ENCODE measurements around the gene SEMA5B. TPM values are rescaled to one million over a fixed set of nuclear protein-coding genes. Genes with fewer than 3 reads are reported as not detected.

The SEMA5B gene
- total and polyA plus RNA-seq, 2 of the 4 experiments (the other 2 are of a cell fraction) = not detected

- H2AFZ ChIP-seq (replicated peaks; ENCODE audit: low read length, poor library complexity) = no peak overlapping the region
- H3K9me1 ChIP-seq (ENCODE audit: insufficient read depth, low read length) = no peaks in the 10 kb centered on the region
- no peaks in the 10 kb centered on the region for H4K20me1 ChIP-seq (ENCODE audit: insufficient read depth, low read length)
- H4K5ac ChIP-seq (ENCODE audit: low read depth, low read length) = no peak overlapping the region
- no peak overlapping the region for H3K4ac ChIP-seq (ENCODE audit: low read depth, low read length)
- in situ Hi-C loops (cut with MboI; ENCODE audit: low sequenced_read_pairs) (no loop called here), intact Hi-C loops (cut with micrococcal nuclease) (no loop called here), dilution Hi-C loops (cut with HindIII; ENCODE audit: low sequenced_read_pairs, unreplicated experiment) (no loop called here)
- H4K91ac ChIP-seq (ENCODE audit: insufficient read depth, low read depth, low read length) = no peak overlapping the region; the same call in 1 of the 2 replicates
- no peak overlapping the region for H2BK20ac ChIP-seq (ENCODE audit: low read depth, low read length)
- TF ChIP-seq MAZ (IDR thresholded peaks at IDR 0.05; ENCODE audit: borderline replicate concordance, low read depth, low read length) = no peak
- no peak for TF ChIP-seq RCOR1 (IDR thresholded peaks at IDR 0.05; ENCODE audit: insufficient replicate concordance, low read length)
- TF ChIP-seq ELK1 (IDR thresholded peaks at IDR 0.05; ENCODE audit: borderline replicate concordance, low read depth, low read length) = no peak
- no peak for TF ChIP-seq BHLHE40 (IDR thresholded peaks at IDR 0.05; ENCODE audit: low read depth, low read length)
- no peak for TF ChIP-seq CEBPB (IDR thresholded peaks at IDR 0.05; ENCODE audit: low read depth, low read length)
- TF ChIP-seq FOS (IDR thresholded peaks at IDR 0.05; ENCODE audit: low read depth, low read length) = no peak
- TF ChIP-seq CTCF (conservative IDR thresholded peaks at IDR 0.05; ENCODE audit: low read depth, low read length) = no peak
- H3K9me3 ChIP-seq (ENCODE audit: control insufficient read depth, insufficient read depth, low read length) = no peaks in the 10 kb centered on the region
- peaks cover 23% of the 10 kb centered on the region for H3K27me3 ChIP-seq (ENCODE audit: control insufficient read depth, insufficient read depth, low read length)
- no peak overlapping the region for H3K27ac ChIP-seq (ENCODE audit: insufficient read depth, low read length)
- no peak overlapping the region for H3K18ac ChIP-seq (ENCODE audit: low read depth, low read length)
- peaks cover 20% of the 10 kb centered on the region for H3K4me1 ChIP-seq (ENCODE audit: control insufficient read depth, insufficient read depth, low read length)
- no peak overlapping the region for H3K4me2 ChIP-seq (ENCODE audit: low read depth, low read length)
- H3K79me1 ChIP-seq (ENCODE audit: low read depth in 1 of 2, low read length in 2 of 2) = no peaks in the 10 kb centered on the region
- H3K4me3 ChIP-seq (ENCODE audit: insufficient read depth, low read depth, low read length) = no peak overlapping the region
- H3K36me3 ChIP-seq (ENCODE audit: control insufficient read depth, insufficient read depth, low read length) = no peaks in the 10 kb centered on the region
- no peak overlapping the region; the same call in 2 of the 3 replicates for H2BK15ac ChIP-seq (ENCODE audit: low read depth, low read length)
- H3K14ac ChIP-seq (replicated peaks; ENCODE audit: low read depth, low read length) = no peak overlapping the region
- DNase-seq (no peak), ATAC-seq (ENCODE audit: low read depth) (no peak)
- 27% methylated on average over 3 of the region's 8 CpGs; no CpG with 5 or more reads in 1 of the 2 experiments for WGBS, 2 experiments (ENCODE audit: extremely low coverage in 2 of 2, insufficient read length in 1 of 2)
- H2BK120ac ChIP-seq (ENCODE audit: low read depth, low read length) = no peak overlapping the region
- no peak overlapping the region for H2AK5ac ChIP-seq (ENCODE audit: low read depth, low read length)
- no peak overlapping the region for H2AK9ac ChIP-seq (replicated peaks; ENCODE audit: low read depth, low read length, poor library complexity)
- BruUV-seq (replicated peaks) = no TSS peak
- no peak overlapping the region for H3K56ac ChIP-seq (ENCODE audit: extremely low read depth, insufficient read depth, low read length)
- CTCF ChIA-PET = no interaction called here
- POLR2A ChIA-PET (ENCODE audit: unreplicated experiment) = no interaction called here
- H4K8ac ChIP-seq (ENCODE audit: low read depth in 2 of 2, low read length in 2 of 2) = no peak overlapping the region; a peak in 1 of 4 replicates
- H2BK5ac ChIP-seq (ENCODE audit: low read depth, low read length, poor library complexity, severe bottlenecking) = no peak overlapping the region
- no peak overlapping the region for H3K9ac ChIP-seq (ENCODE audit: low read depth, low read length)
- H3K23ac ChIP-seq (ENCODE audit: low read depth, low read length) = no peak overlapping the region
Observed at GRCh38 chr3:122979211-122979610, 48.4 kb downstream of the SEMA5B start.

Data from IMR-90 (cell line).